Stimulated activated memory B cell treated with anti-CD40 and anti-IgM and Interleukin-4, amounts not matched to agents 10 μg/mL and 1 μg/mL and 100 μg/mL, for 72 hours (primary cell): ENCODE measurements around the gene GPSM3.
"Not testable (repeated sequence)": the region's sequence is repeated elsewhere in the genome, so short reads cannot be mapped to it uniquely, and the experiment has no call there.

Source experiments
- ATAC-seq: fragments of 150-1000 bp; cut with Tn5 transposase; 2 replicates; pipeline ENCODE4 v1.10.0; 2021
- H3K27ac Mint-ChIP-seq: one replicate; pipeline ENCODE4 v1.8.0; 2022; ENCODE audit warnings: mild to moderate bottlenecking, mixed read lengths
- H3K27me3 Mint-ChIP-seq: one replicate; pipeline ENCODE4 v1.8.0; 2022; ENCODE audit warnings: mixed read lengths
- H3K36me3 Mint-ChIP-seq: one replicate; pipeline ENCODE4 v1.8.0; 2022; ENCODE audit warnings: mixed read lengths
- H3K4me1 Mint-ChIP-seq: one replicate; pipeline ENCODE4 v1.8.0; 2022; ENCODE audit warnings: mixed read lengths
- H3K4me3 Mint-ChIP-seq: one replicate; pipeline ENCODE4 v1.8.0; 2022; ENCODE audit warnings: mild to moderate bottlenecking, moderate library complexity, mixed read lengths
- H3K9me3 Mint-ChIP-seq: one replicate; pipeline ENCODE4 v1.8.0; 2022; ENCODE audit warnings: mixed read lengths

Gene GPSM3

GRCh38 chr6:32144238-32144637 is 48.2 kb downstream of the GPSM3 start:
- H3K36me3 Mint-ChIP-seq, H3K27ac Mint-ChIP-seq, ATAC-seq, H3K4me3 Mint-ChIP-seq, H3K9me3 Mint-ChIP-seq: not testable (repeated sequence)
- Mint-ChIP-seq H3K4me1 (peaks cover 13% of the 10 kb centered on the region), H3K27me3 (peaks cover 41% of the 10 kb centered on the region)
